SK-N-SH (cell line): ENCODE results near the gene FLYWCH2. TPM values are rescaled to one million over a fixed set of nuclear protein-coding genes. Genes with fewer than 3 reads are reported as not detected.

Experiments used
- CTCF ChIA-PET: fragments of 300-600, 350-600 bp; formaldehyde crosslinking; extraction: SDS; loops from one replicate; lab custom pipeline; 2021; lab: Yijun Ruan, JAX
- POLR2A ChIA-PET: fragments of 350-600 bp; sonication (Branson Sonifier 250); formaldehyde crosslinking; extraction: SDS; loops from one replicate; lab custom pipeline; 2020; ENCODE audit warnings: antibody characterized with exemption, inconsistent platforms; lab: Yijun Ruan, JAX
- DNase-seq: peaks from one replicate; pipeline ENCODE4 v3.0.0; 2012
- H2AFZ ChIP-seq: fragments of 200-600 bp; sonication (generic); 2 replicates; pipeline ENCODE4 v1.8.1; 2016; ENCODE audit warnings: antibody characterized with exemption, mild to moderate bottlenecking, low read depth
- H3F3A ChIP-seq: fragments of 200-600 bp; sonication (generic); replicated peaks from 2 replicates; pipeline ENCODE3; 2016; ENCODE audit warnings: antibody characterized with exemption, mild to moderate bottlenecking; ENCODE audit not compliant: insufficient read depth
- H3K27ac ChIP-seq, 2 experiments: fragments of 200-500 bp in 1 of 2; fragments of 200-600 bp in 1 of 2; sonication (Bioruptor generic) in 1 of 2; sonication (generic), shearing (Covaris generic) in 1 of 2; 2 replicates each; pipeline versions ENCODE4 v1.5.1 to v1.6.1; 2014 to 2016; ENCODE audit warnings: low read depth in 2 of 2, inconsistent platforms in 1 of 2, low read length in 1 of 2, mild to moderate bottlenecking in 1 of 2, mixed read lengths in 1 of 2
- H3K27me3 ChIP-seq: fragments of 200-600 bp; sonication (generic), shearing (Covaris generic); 2 replicates; pipeline ENCODE4 v1.6.1; 2016; ENCODE audit warnings: mixed run types; ENCODE audit not compliant: insufficient read depth
- H3K36me3 ChIP-seq, 2 experiments: fragments of 200-500 bp in 1 of 2; fragments of 200-600 bp in 1 of 2; sonication (Bioruptor generic) in 1 of 2; sonication (generic) in 1 of 2; replicated peaks in 1 of 2; 2 replicates each; pipeline versions ENCODE3 to v1.5.1; 2014 to 2016; ENCODE audit warnings: low read length in 1 of 2, mild to moderate bottlenecking in 1 of 2; ENCODE audit not compliant: insufficient read depth in 2 of 2, control insufficient read depth in 1 of 2
- H3K4me1 ChIP-seq, 2 experiments: fragments of 200-500 bp in 1 of 2; fragments of 200-600 bp in 1 of 2; sonication (Bioruptor generic) in 1 of 2; sonication (generic), shearing (Covaris generic) in 1 of 2; 2 replicates each; pipeline versions ENCODE4 v1.5.1 to v1.6.1; 2014 to 2016; ENCODE audit warnings: low read depth in 1 of 2, low read length in 1 of 2, mixed run types in 1 of 2; ENCODE audit not compliant: insufficient read depth in 2 of 2, control insufficient read depth in 1 of 2
- H3K4me2 ChIP-seq: fragments of 200-600 bp; sonication (generic), shearing (Covaris generic); 2 replicates; pipeline ENCODE4 v1.6.1; 2017; ENCODE audit warnings: mixed run types
- H3K4me3 ChIP-seq, 2 experiments: fragments of 200-500 bp in 1 of 2; fragments of 200-600 bp in 1 of 2; sonication (Bioruptor generic) in 1 of 2; sonication (generic), shearing (Covaris generic) in 1 of 2; 2 replicates each; pipeline versions ENCODE4 v1.5.1 to v1.8.1; 2014 to 2016; ENCODE audit warnings: low read depth in 2 of 2, inconsistent platforms in 1 of 2, low read length in 1 of 2, mild to moderate bottlenecking in 1 of 2, mixed read lengths in 1 of 2, moderate library complexity in 1 of 2
- H3K79me2 ChIP-seq: fragments of 200-600 bp; sonication (generic); 2 replicates; pipeline ENCODE4 v1.8.1; 2017; ENCODE audit warnings: mild to moderate bottlenecking; ENCODE audit not compliant: insufficient read depth
- H3K9ac ChIP-seq: fragments of 200-600 bp; sonication (generic); 2 replicates; pipeline ENCODE4 v1.6.1; 2017; ENCODE audit warnings: mixed run types
- H3K9me2 ChIP-seq: fragments of 200-600 bp; sonication (generic); 2 replicates; pipeline ENCODE4 v1.6.1; 2017; ENCODE audit warnings: mixed run types
- H3K9me3 ChIP-seq: fragments of 200-600 bp; sonication (generic); 2 replicates; pipeline ENCODE4 v1.6.1; 2017; ENCODE audit warnings: mixed run types, mild to moderate bottlenecking, moderate library complexity
- H4K20me1 ChIP-seq: fragments of 200-600 bp; sonication (generic); 2 replicates; pipeline ENCODE4 v1.6.1; 2017; ENCODE audit warnings: mild to moderate bottlenecking, mixed run types; ENCODE audit not compliant: insufficient read depth
- EZH2phosphoT487 ChIP-seq: fragments of 200-600 bp; sonication (generic); IDR thresholded peaks from 2 replicates; pipeline ENCODE4 v1.6.1; 2017; ENCODE audit warnings: low read depth, mixed run types, mild to moderate bottlenecking, antibody characterized with exemption, moderate library complexity, borderline replicate concordance
- GABPA ChIP-seq: IDR thresholded peaks from 2 replicates; pipeline ENCODE4 v1.4.0; 2012; ENCODE audit warnings: low read depth, mild to moderate bottlenecking
- MXI1 ChIP-seq: IDR thresholded peaks from 2 replicates; pipeline ENCODE4 v1.6.1; 2012; ENCODE audit warnings: mild to moderate bottlenecking, low read depth, low read length, improper control_type of control experiment
- TEAD4 ChIP-seq: IDR thresholded peaks from 2 replicates; pipeline ENCODE4 v1.4.0; 2012; ENCODE audit warnings: mild to moderate bottlenecking, borderline replicate concordance; ENCODE audit not compliant: insufficient read depth
- WGBS: methylation state at CpG from one replicate; pipeline ENCODE4 v1.1.6; 2017; ENCODE audit warnings: low lambda C conversion rate; 5-methylcytosine and 5-hydroxymethylcytosine counted together
- polyA plus RNA-seq, 3 experiments: library from polyadenylated mRNA; depleted of rRNA; stranded (reverse); fragments of >200 nt; gene quantifications; 2 replicates each; pipeline ENCODE4 v1.2.3, GENCODE V29; 2012
- TF ChIP-seq, protein P1 (sequence below): fragments of 200-600 bp; sonication (generic); IDR thresholded peaks from 2 replicates; pipeline ENCODE4 v1.6.1; 2017; ENCODE audit warnings: antibody characterized with exemption, mild to moderate bottlenecking, moderate library complexity
- TF ChIP-seq, protein P2 (sequence below): fragments of 150-350 bp; IDR thresholded peaks from 2 replicates; pipeline ENCODE4 v1.6.1; 2017; ENCODE audit warnings: antibody characterized with exemption, low read length, low read depth, borderline replicate concordance

FLYWCH2 gene
- polyA plus RNA-seq, 1 of the 3 experiments (the other 2 are of a cell fraction): 64.8 TPM

DNA sequence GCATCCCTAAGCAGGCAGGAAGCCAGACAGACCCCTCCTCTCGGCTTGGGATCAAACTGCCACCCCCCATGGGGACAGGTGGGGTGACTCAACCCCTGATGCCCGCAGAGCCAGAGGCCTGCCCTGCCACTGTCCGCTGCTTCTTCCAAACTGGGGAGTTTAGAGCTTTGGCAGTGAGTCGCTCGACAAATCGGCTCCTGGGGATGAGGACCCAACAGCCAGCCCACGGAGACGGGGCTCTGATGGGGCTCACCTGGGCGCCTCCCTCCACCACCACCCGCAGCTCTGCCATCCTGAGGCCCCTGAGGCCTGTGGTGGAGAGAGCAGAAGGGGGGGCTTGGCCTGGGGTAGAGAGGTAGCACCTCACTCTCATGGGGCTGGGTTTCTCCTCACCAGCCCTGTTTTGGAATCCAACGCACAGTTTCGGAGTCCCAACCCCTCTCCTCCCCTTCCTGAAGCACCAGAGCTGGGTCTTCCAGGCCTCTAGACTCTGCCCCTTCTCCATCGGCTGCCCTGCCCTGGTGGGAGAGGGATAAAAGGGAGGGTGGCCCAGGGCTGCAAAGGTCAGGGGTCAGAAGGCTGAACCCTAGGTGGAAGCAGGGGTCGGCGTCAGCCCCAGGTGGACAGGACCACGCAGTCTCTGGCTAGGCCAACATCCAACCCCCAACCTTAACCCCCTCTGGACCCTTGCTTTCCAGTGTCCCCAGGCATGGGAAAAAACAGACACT is 30.8 kb upstream of the FLYWCH2 start:
- H3F3A ChIP-seq: no peaks in the 10 kb centered on the region
- no peaks in the 10 kb centered on the region for H3K9me2 ChIP-seq
- H3K9me3 ChIP-seq: 0 out of 2 replicates have a peak, but pooled peaks cover 6% of the 10 kb centered on the region
- no peak overlapping the region for H2AFZ ChIP-seq
- WGBS: 80% methylated on average over 12 of the region's 16 CpGs
- ChIA-PET POLR2A (no interaction called here), CTCF (interaction anchor here (0.6 to 3.8 kb wide), 5 partner anchors 13 to 75 kb away, joined by 3 to 34 read pairs (median 13); no protein-coding TSS in a partner anchor)
- H4K20me1 ChIP-seq: no peaks in the 10 kb centered on the region
- DNase-seq: peak; percentile 34
- no peak overlapping the region for H3K9ac ChIP-seq
- H3K36me3 ChIP-seq: no peaks in the 10 kb centered on the region
- H3K4me3 ChIP-seq: peak overlapping the region in 1 of 2 experiments; percentile 25; a peak in 1 of 4 replicates
- no peaks in the 10 kb centered on the region for H3K79me2 ChIP-seq
- peaks cover 5% of the 10 kb centered on the region; the same call in 1 of the 2 replicates for H3K27me3 ChIP-seq
- H3K4me1 ChIP-seq: peaks cover 0 to 6% of the 10 kb centered on the region in 2 experiments; a peak in 1 of 4 replicates
- no peak for TF ChIP-seq MXI1
- TF ChIP-seq GABPA: no peak
- H3K27ac ChIP-seq: no peak overlapping the region
- no peak overlapping the region for H3K4me2 ChIP-seq

DNA sequence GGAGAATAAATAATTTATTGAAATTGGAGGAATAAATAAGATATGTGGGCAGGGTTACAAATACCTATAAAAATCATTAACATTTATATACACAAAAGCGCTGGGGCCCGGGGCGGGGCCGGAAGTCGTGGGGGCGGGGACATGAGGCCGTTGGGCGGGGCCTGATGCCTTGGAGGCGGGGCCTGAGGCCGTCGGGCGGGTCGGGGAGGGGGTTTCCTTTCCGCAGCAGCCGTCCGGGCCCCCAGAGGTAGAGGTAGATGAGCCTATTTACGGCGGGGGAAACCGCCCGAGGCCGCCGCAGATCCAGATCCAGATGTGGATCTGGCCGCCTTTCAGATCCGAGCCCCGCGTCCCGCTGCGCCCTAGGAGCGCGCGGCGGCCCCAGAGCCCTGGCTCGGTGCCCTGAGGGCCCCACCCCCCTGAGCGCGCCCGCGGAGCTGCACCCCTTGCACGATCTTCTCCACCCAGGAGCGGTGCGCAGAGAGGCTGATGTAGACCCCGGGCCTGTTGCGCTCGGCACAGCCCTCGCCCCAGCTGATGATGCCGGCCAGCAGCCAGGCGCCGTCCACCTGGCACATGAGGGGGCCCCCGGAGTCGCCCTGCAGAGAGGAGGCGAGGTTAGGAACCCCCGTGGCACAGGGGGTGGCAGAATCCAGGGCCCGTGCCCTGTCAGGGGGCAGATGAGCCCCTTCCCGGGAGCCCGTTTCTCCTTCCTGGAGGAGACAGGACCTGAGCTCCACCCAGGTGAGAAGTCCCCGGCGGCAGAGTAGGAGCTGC is 30.1 kb upstream of the FLYWCH2 start:
- ChIA-PET CTCF (interaction anchor here (0.6 to 3.8 kb wide), 6 partner anchors 13 to 80 kb away, joined by 3 to 34 read pairs (median 8); partner anchors contain the start of gene FLYWCH2), POLR2A (interaction anchor here (1.2 to 2.1 kb wide), 2 partner anchors 15 to 99 kb away, joined by 3 to 7 read pairs; no protein-coding TSS in a partner anchor)
- no peak overlapping the region for H3K4me2 ChIP-seq
- H3K27me3 ChIP-seq: peaks cover 5% of the 10 kb centered on the region; the same call in 1 of the 2 replicates
- peak overlapping the region in 1 of 2 experiments; percentile 32; a peak in 2 of 4 replicates for H3K4me3 ChIP-seq
- H4K20me1 ChIP-seq: no peaks in the 10 kb centered on the region
- H3K9ac ChIP-seq: no peak overlapping the region
- peak; percentile 92 for DNase-seq
- H3K9me3 ChIP-seq: 0 out of 2 replicates have a peak, but pooled peaks cover 6% of the 10 kb centered on the region
- no peak overlapping the region for H3K27ac ChIP-seq
- H2AFZ ChIP-seq: no peak overlapping the region
- no peaks in the 10 kb centered on the region for H3K36me3 ChIP-seq
- H3F3A ChIP-seq: no peaks in the 10 kb centered on the region
- WGBS: 16% methylated on average over 36 of the region's 56 CpGs
- no peaks in the 10 kb centered on the region for H3K79me2 ChIP-seq
- peaks cover 0 to 6% of the 10 kb centered on the region in 2 experiments; a peak in 1 of 4 replicates for H3K4me1 ChIP-seq
- no peak for TF ChIP-seq TEAD4
- TF ChIP-seq, protein P1, sequence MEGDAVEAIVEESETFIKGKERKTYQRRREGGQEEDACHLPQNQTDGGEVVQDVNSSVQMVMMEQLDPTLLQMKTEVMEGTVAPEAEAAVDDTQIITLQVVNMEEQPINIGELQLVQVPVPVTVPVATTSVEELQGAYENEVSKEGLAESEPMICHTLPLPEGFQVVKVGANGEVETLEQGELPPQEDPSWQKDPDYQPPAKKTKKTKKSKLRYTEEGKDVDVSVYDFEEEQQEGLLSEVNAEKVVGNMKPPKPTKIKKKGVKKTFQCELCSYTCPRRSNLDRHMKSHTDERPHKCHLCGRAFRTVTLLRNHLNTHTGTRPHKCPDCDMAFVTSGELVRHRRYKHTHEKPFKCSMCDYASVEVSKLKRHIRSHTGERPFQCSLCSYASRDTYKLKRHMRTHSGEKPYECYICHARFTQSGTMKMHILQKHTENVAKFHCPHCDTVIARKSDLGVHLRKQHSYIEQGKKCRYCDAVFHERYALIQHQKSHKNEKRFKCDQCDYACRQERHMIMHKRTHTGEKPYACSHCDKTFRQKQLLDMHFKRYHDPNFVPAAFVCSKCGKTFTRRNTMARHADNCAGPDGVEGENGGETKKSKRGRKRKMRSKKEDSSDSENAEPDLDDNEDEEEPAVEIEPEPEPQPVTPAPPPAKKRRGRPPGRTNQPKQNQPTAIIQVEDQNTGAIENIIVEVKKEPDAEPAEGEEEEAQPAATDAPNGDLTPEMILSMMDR: no peak
- no peak for TF ChIP-seq EZH2phosphoT487
- TF ChIP-seq, protein P2, sequence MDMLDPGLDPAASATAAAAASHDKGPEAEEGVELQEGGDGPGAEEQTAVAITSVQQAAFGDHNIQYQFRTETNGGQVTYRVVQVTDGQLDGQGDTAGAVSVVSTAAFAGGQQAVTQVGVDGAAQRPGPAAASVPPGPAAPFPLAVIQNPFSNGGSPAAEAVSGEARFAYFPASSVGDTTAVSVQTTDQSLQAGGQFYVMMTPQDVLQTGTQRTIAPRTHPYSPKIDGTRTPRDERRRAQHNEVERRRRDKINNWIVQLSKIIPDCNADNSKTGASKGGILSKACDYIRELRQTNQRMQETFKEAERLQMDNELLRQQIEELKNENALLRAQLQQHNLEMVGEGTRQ: no peak
- H3K9me2 ChIP-seq: no peaks in the 10 kb centered on the region
